Measurements from ENCODE around the gene LHX6.

GRCh38 chr9:122265149-122265915 lies 36.6 kb upstream of the LHX6 start:
- TF ChIP-seq ZNF232 (CRISPR knock-in tag; IDR thresholded peaks at IDR 0.05; ENCODE audit: borderline replicate concordance) (no peak), AFF4 (CRISPR knock-in tag; IDR thresholded peaks at IDR 0.05) (no peak), BHLHE40 (IDR thresholded peaks at IDR 0.05; ENCODE audit: low read length) (peak; percentile 75), EZH2 (conservative IDR thresholded peaks at IDR 0.05; ENCODE audit: low read depth, low read length) (no peak), CCAR2 (optimal IDR thresholded peaks at IDR 0.05; ENCODE audit: low read depth, low read length) (no peak), STAT6 (CRISPR knock-in tag; IDR thresholded peaks at IDR 0.05; ENCODE audit: borderline replicate concordance) (no peak), POLR2A (IDR thresholded peaks at IDR 0.05; ENCODE audit: insufficient read depth in 1 of 2, low read depth in 2 of 2, low read length in 2 of 2) (no peak; a peak in 1 of 4 replicates), SMARCC2 (IDR thresholded peaks at IDR 0.05) (no peak), CTCF (CRISPR knock-in tag; IDR thresholded peaks at IDR 0.05) (no peak), POLR2AphosphoS5 (IDR thresholded peaks at IDR 0.05; ENCODE audit: low read depth, low read length) (no peak)

All from HepG2 (cell line).